ENCODE results near the gene TLNRD1. TPM values are rescaled to one million over a fixed set of nuclear protein-coding genes. Genes with fewer than 3 reads are reported as not detected.

The TLNRD1 gene
- total RNA-seq, 8 experiments from 2014 or later, result 4.3 to 9.9 (median 6.1) TPM

- in situ Hi-C loops (cut with MboI; ENCODE audit: low pct_unique_long_range_greater_than_20kb in 2 of 9, low sequenced_read_pairs in 9 of 9, unreplicated experiment in 9 of 9), result loop anchor here in 6 of 9 experiments (25.0 kb wide), 4 partner anchors 180 to 505 kb away; partner anchors contain the start of gene CEMIP (in 2 of the 6)
- Histone ChIP-seq H3K4me3 (no peak overlapping the region), H3K27ac (no peak overlapping the region), H3K4me1 (replicated peaks in 1 of 2) (no peaks in the 10 kb centered on the region)
- peak in 3 of 8 experiments; percentile 62 to 87 (median 79) for ATAC-seq (replicated peaks in 6 of 8)
- 10 to 95% (median 50%) methylated on average over 1 to 3 of the region's 3 CpGs; no CpG with 5 or more reads in 3 of the 10 experiments for WGBS, 10 experiments
Observed at GRCh38 chr15:80967451-80967850, 33.3 kb upstream of the TLNRD1 start.

DNA sequence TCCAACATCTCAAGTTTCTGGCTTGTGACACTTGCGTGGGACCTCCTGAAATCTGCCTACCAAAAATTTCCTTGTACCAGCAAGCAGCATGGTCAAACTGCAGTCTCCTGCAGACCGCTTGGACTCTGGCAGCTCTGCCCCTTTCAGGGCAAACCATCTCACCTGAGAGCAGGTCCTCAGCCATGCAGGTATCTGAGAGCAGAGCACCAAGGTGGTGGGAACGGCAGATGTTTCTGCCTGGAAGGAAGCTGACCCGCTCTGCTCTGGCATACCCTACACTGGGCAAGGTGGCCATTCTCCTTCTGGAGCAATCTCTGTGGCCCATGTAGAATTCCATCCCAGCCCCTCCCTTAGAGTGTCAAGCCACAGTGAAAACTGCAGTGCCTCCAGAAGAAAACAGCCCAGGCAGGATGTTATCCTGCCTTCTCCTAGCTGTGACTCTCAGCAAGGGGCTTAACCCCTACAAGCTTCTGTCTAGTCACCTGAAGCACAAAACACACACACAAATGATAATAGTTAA is 32.7 kb upstream of the TLNRD1 start:
- no peak overlapping the region for H3K27ac ChIP-seq
- in situ Hi-C loops (cut with MboI; ENCODE audit: low pct_unique_long_range_greater_than_20kb in 2 of 9, low sequenced_read_pairs in 9 of 9, unreplicated experiment in 9 of 9), result loop anchor here in 6 of 9 experiments (25.0 kb wide), 4 partner anchors 181 to 506 kb away; partner anchors contain the start of gene CEMIP (in 2 of the 6)
- no peak overlapping the region for H3K4me3 ChIP-seq
- ATAC-seq (replicated peaks in 6 of 8), result no peak
- no peaks in the 10 kb centered on the region for H3K4me1 ChIP-seq (replicated peaks in 1 of 2)
- 90 to 100% (median 98%) methylated on average over 1 to 4 of the region's 4 CpGs; no CpG with 5 or more reads in 4 of the 10 experiments for WGBS, 10 experiments

- Histone ChIP-seq H3K27ac (no peak overlapping the region), H3K4me3 (no peak overlapping the region), H3K4me1 (replicated peaks in 1 of 2) (no peaks in the 10 kb centered on the region)
- ATAC-seq (replicated peaks in 6 of 8), result no peak
- in situ Hi-C loops (cut with MboI; ENCODE audit: low pct_unique_long_range_greater_than_20kb in 2 of 9, low sequenced_read_pairs in 9 of 9, unreplicated experiment in 9 of 9), result loop anchor here in 6 of 9 experiments (25.0 kb wide), 4 partner anchors 182 to 507 kb away; partner anchors contain the start of gene CEMIP (in 2 of the 6)
- WGBS, 10 experiments, result 88 to 100% (median 96%) methylated on average over 1 to 7 of the region's 7 CpGs; no CpG with 5 or more reads in 6 of the 10 experiments
Observed at GRCh38 chr15:80969316-80969715, 31.4 kb upstream of the TLNRD1 start.

GRCh38 chr15:80970018-80970657 is 30.6 kb upstream of the TLNRD1 start:
- H3K4me3 ChIP-seq, result no peak overlapping the region
- in situ Hi-C loops (cut with MboI; ENCODE audit: low pct_unique_long_range_greater_than_20kb in 2 of 9, low sequenced_read_pairs in 9 of 9, unreplicated experiment in 9 of 9), result loop anchor here in 7 of 9 experiments (10.0 to 25.0 kb wide), 6 partner anchors 183 to 515 kb away; partner anchors contain the start of gene CEMIP (in 2 of the 7)
- ATAC-seq (replicated peaks in 6 of 8), result peak; percentile 51 to 84 (median 70)
- H3K4me1 ChIP-seq (replicated peaks in 1 of 2), result no peaks in the 10 kb centered on the region
- no peak overlapping the region for H3K27ac ChIP-seq
- WGBS, 10 experiments, result 22 to 85% (median 63%) methylated on average over 5 to 12 of the region's 12 CpGs; no CpG with 5 or more reads in 1 of the 10 experiments

DNA sequence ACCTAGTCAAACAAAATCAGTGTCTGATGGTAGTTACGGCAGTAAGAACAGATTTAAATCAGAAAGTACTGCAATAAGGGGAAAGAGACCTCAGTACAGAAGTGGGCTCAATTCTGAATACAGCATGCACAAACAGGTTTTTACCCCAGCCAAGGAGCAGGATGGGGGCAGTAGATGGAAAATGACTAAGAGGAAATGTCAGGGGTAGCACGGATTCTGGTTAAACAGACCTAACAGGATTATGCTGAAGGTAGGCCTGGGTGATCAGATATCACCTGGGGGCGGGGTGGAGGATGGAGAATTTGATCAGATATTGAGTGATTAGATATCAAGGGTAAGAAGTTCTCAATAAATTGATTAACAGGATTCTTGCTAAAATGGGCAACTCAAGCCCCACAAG is 30.1 kb upstream of the TLNRD1 start:
- in situ Hi-C loops (cut with MboI; ENCODE audit: low pct_unique_long_range_greater_than_20kb in 2 of 9, low sequenced_read_pairs in 9 of 9, unreplicated experiment in 9 of 9), result loop anchor here in 7 of 9 experiments (10.0 to 25.0 kb wide), 6 partner anchors 183 to 516 kb away; partner anchors contain the start of gene CEMIP (in 2 of the 7)
- Histone ChIP-seq H3K4me3 (no peak overlapping the region), H3K4me1 (replicated peaks in 1 of 2) (no peaks in the 10 kb centered on the region), H3K27ac (no peak overlapping the region)
- ATAC-seq (replicated peaks in 6 of 8), result no peak
- 31 to 95% (median 76%) methylated on average over 2 to 3 of the region's 3 CpGs; no CpG with 5 or more reads in 3 of the 10 experiments for WGBS, 10 experiments

DNA sequence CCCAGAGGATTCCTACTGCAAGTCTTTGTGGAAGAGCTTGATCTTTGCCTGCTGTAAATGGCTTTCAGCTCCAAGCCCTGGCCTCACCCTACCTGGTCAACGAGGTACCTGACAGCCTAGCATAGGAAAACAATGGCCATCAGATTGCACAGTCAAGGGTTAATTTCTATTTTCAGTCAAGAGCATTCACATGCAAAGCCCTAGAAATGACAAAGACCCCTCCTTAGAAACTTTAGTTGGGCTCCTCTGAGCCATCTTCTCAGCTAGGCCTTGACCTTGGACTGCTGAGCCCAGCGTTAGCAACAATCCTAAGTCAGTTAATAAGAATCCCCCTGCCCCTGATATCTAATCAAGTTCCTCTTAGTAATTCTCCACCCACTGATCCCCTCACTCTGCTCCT is 29.6 kb upstream of the TLNRD1 start:
- no peak overlapping the region for H3K4me3 ChIP-seq
- H3K27ac ChIP-seq, result no peak overlapping the region
- 39 to 100% (median 53%) methylated on average over 1 to 2 of the region's 2 CpGs; no CpG with 5 or more reads in 3 of the 10 experiments for WGBS, 10 experiments
- no peak for ATAC-seq (replicated peaks in 6 of 8)
- H3K4me1 ChIP-seq (replicated peaks in 1 of 2), result no peaks in the 10 kb centered on the region
- in situ Hi-C loops (cut with MboI; ENCODE audit: low pct_unique_long_range_greater_than_20kb in 2 of 9, low sequenced_read_pairs in 9 of 9, unreplicated experiment in 9 of 9), result loop anchor here in 7 of 9 experiments (10.0 to 25.0 kb wide), 6 partner anchors 184 to 516 kb away; partner anchors contain the start of gene CEMIP (in 2 of the 7)

GRCh38 chr15:80972276-80972675 is 28.4 kb upstream of the TLNRD1 start:
- WGBS, 10 experiments, result 71 to 100% (median 90%) methylated on average over 1 to 2 of the region's 3 CpGs; no CpG with 5 or more reads in 5 of the 10 experiments
- Histone ChIP-seq H3K4me1 (replicated peaks in 1 of 2) (no peaks in the 10 kb centered on the region), H3K27ac (no peak overlapping the region), H3K4me3 (no peak overlapping the region)
- in situ Hi-C loops (cut with MboI; ENCODE audit: low pct_unique_long_range_greater_than_20kb in 2 of 9, low sequenced_read_pairs in 9 of 9, unreplicated experiment in 9 of 9), result loop anchor here in 7 of 9 experiments (10.0 to 25.0 kb wide), 6 partner anchors 185 to 517 kb away; partner anchors contain the start of gene CEMIP (in 2 of the 7)
- no peak for ATAC-seq (replicated peaks in 6 of 8)

DNA sequence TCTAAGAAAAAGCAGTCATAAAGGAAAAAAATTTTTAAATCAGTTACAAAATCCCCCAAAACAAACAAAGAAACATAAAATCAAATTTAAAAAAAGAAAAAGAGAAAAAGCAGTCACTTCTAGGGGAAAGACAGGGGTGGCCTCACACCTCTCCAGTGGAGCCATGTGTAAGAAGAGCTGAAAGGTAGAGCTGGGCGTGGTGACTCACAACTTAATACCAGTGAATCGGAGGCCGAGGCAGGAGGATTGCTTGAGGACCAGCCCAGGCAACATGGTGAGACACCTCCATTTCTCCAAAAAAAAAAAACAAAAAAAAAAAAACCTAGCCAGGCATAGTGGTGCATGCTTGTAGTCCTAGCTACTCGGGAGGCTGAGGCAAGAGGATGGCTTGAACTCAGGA is 25.8 kb upstream of the TLNRD1 start:
- Histone ChIP-seq H3K4me3 (no peak overlapping the region), H3K27ac (no peak overlapping the region), H3K4me1 (replicated peaks in 1 of 2) (peaks cover 0 to 2% of the 10 kb centered on the region in 2 donors)
- no peak for ATAC-seq (replicated peaks in 6 of 8)
- in situ Hi-C loops (cut with MboI; ENCODE audit: low pct_unique_long_range_greater_than_20kb in 2 of 9, low sequenced_read_pairs in 9 of 9, unreplicated experiment in 9 of 9), result loop anchor here in 8 of 9 experiments (10.0 to 25.0 kb wide), 8 partner anchors 137 to 520 kb away; partner anchors contain the start of gene CEMIP (in 2 of the 8)
- WGBS, 10 experiments, result 90 to 100% (median 96%) methylated on average over 1 to 4 of the region's 4 CpGs; no CpG with 5 or more reads in 2 of the 10 experiments

DNA sequence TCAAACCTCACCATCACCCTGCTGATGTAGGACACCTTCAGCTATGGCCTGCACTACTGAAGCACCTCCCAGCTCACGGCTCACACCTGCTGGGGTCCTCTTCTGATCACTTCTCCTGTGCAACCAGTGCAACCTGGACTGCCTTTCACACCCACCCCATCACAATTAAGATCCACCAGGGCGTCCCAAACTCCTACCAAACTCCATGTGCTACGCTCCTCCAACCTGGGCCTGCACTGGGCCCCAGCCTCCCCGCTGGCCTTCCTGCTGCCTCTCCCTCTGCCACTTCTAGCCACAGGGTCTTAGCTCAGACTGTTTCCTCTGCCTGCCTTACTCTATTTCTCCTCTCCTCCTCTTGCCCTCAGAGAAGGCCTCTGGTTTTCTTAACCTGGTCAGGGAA is 23.9 kb upstream of the TLNRD1 start:
- no peak overlapping the region for H3K27ac ChIP-seq
- 71 to 100% (median 90%) methylated on average over 1 to 4 of the region's 4 CpGs; no CpG with 5 or more reads in 4 of the 10 experiments for WGBS, 10 experiments
- peaks cover 0 to 2% of the 10 kb centered on the region in 2 donors for H3K4me1 ChIP-seq (replicated peaks in 1 of 2)
- H3K4me3 ChIP-seq, result no peak overlapping the region
- in situ Hi-C loops (cut with MboI; ENCODE audit: low pct_unique_long_range_greater_than_20kb in 2 of 9, low sequenced_read_pairs in 9 of 9, unreplicated experiment in 9 of 9), result loop anchor here in 5 of 9 experiments (10.0 to 25.0 kb wide), 4 partner anchors 135 to 522 kb away; no protein-coding TSS in a partner anchor
- ATAC-seq (replicated peaks in 6 of 8), result no peak

- Histone ChIP-seq H3K27ac (no peak overlapping the region), H3K4me1 (replicated peaks in 1 of 2) (peaks cover 0 to 2% of the 10 kb centered on the region in 2 donors), H3K4me3 (no peak overlapping the region)
- ATAC-seq (replicated peaks in 6 of 8), result peak; percentile 82 to 95 (median 86)
- in situ Hi-C loops (cut with MboI; ENCODE audit: low pct_unique_long_range_greater_than_20kb in 2 of 9, low sequenced_read_pairs in 9 of 9, unreplicated experiment in 9 of 9), result loop anchor here in 5 of 9 experiments (10.0 to 25.0 kb wide), 4 partner anchors 135 to 523 kb away; no protein-coding TSS in a partner anchor
- 0 to 46% (median 0%) methylated on average over 1 to 3 of the region's 7 CpGs; no CpG with 5 or more reads in 3 of the 10 experiments for WGBS, 10 experiments
Observed at GRCh38 chr15:80977627-80978036, 23.1 kb upstream of the TLNRD1 start.

- 66 to 95% (median 80%) methylated on average over 3 to 6 of the region's 7 CpGs; no CpG with 5 or more reads in 2 of the 10 experiments for WGBS, 10 experiments
- H3K4me1 ChIP-seq (replicated peaks in 1 of 2), result peaks cover 0 to 2% of the 10 kb centered on the region in 2 donors
- in situ Hi-C loops (cut with MboI; ENCODE audit: low pct_unique_long_range_greater_than_20kb in 2 of 9, low sequenced_read_pairs in 9 of 9, unreplicated experiment in 9 of 9), result loop anchor here in 5 of 9 experiments (10.0 to 25.0 kb wide), 4 partner anchors 133 to 524 kb away; no protein-coding TSS in a partner anchor
- ATAC-seq (replicated peaks in 6 of 8), result peak in 7 of 8 experiments; percentile 27 to 63 (median 61)
- H3K4me3 ChIP-seq, result no peak overlapping the region
- no peak overlapping the region for H3K27ac ChIP-seq
Observed at GRCh38 chr15:80978685-80979329, 21.9 kb upstream of the TLNRD1 start.

GRCh38 chr15:80979538-80980200 is 21.1 kb upstream of the TLNRD1 start:
- ATAC-seq (replicated peaks in 6 of 8), result no peak
- in situ Hi-C loops (cut with MboI; ENCODE audit: low pct_unique_long_range_greater_than_20kb in 2 of 9, low sequenced_read_pairs in 9 of 9, unreplicated experiment in 9 of 9), result loop anchor here in 5 of 9 experiments (10.0 to 25.0 kb wide), 4 partner anchors 133 to 525 kb away; no protein-coding TSS in a partner anchor
- peaks cover 0 to 2% of the 10 kb centered on the region in 2 donors for H3K4me1 ChIP-seq (replicated peaks in 1 of 2)
- no peak overlapping the region for H3K4me3 ChIP-seq
- no peak overlapping the region for H3K27ac ChIP-seq
- WGBS, 10 experiments, result 40 to 100% (median 92%) methylated on average over 1 to 7 of the region's 8 CpGs; no CpG with 5 or more reads in 1 of the 10 experiments

Measured in motor neuron (in vitro differentiated cells).